Dedifferentiated amniotic fluid mesenchymal stem cell (primary cell): ENCODE measurements around the gene IAPP.
"Not testable (repeated sequence)": the region's sequence is repeated elsewhere in the genome, so short reads cannot be mapped to it uniquely, and the experiment has no call there.

Source experiments
- DNase-seq: peaks from one replicate; pipeline ENCODE4 v3.0.0-alpha.2; 2016; ENCODE audit errors: extremely low spot score

Gene IAPP

DNA sequence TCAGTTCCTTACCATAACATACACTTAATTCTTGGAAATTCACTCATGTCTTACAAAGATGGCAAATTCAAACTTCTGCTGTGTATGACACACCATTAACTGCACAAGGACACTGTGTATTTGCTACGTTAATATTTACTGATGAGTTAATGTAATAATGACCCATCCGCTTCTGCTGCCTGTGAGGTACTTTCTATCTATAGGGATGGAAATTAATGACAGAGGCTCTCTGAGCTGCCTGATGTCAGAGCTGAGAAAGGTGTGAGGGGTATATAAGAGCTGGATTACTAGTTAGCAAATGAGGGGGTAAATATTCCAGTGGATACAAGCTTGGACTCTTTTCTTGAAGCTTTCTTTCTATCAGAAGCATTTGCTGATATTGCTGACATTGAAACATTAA is at the start of gene IAPP:
Gene IAPP (plus strand): TSS at position 301 of the 400 bp plus-strand sequence. CDS start 450 bp downstream, outside the sequence.
- DNase-seq, result no peak

DNA sequence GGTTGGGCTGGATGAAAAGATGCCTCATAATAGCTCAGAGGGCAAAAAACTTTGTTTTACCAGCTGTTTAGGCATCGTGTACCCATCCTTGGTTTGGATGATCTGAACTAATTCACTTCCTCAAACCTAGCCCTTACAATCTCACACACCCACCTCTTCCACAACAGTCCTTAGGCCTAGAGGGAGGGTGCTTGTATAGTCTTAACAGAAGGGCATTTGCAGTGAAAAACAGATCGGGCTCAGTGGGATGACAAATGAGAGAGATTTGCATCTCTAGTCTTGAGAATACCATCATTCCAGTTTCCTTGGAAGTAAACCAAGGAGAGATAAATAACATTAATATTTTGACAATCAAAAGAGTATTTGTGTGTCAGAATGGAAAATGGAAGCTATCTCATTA is 49.0 kb upstream of the IAPP start:
- DNase-seq, result no peak

DNA sequence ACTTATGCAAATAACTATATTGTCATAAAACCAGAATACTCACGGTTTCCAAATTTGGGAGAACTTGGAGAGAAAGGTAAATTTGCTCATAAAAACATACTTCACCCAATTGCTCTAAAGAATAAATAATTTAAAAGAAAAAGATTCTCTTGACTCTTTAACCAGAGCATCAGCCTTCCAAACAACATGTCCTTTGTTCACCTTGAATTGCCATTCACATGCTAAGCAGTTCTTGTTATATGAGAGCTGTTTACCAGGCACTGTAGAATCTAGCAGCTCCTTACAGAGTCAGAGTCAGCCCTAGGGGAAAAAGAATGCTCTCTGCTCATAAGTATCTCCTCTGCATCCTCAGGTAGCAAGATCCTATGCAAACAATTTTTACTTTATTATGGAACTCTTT is 48.2 kb upstream of the IAPP start:
- no peak for DNase-seq

DNA sequence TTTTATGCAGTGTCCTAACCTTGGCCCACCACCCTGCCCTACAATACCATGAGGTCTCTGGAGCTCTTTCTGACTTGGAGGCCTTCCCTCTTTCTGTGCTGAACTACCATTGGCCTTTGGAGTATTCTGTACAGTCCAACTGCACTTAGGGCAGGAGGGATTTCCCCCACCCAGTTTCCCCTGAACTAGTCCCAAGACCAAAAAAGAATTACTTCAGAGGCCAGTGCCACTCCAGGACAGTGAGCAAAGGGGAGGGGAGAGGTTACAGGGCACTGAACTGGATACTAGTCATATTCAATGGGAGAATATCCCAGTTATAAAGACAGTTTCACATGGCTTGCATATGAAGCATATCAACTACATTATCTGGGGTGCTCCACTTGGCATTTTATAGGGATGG is 44.1 kb upstream of the IAPP start:
- no peak for DNase-seq

DNA sequence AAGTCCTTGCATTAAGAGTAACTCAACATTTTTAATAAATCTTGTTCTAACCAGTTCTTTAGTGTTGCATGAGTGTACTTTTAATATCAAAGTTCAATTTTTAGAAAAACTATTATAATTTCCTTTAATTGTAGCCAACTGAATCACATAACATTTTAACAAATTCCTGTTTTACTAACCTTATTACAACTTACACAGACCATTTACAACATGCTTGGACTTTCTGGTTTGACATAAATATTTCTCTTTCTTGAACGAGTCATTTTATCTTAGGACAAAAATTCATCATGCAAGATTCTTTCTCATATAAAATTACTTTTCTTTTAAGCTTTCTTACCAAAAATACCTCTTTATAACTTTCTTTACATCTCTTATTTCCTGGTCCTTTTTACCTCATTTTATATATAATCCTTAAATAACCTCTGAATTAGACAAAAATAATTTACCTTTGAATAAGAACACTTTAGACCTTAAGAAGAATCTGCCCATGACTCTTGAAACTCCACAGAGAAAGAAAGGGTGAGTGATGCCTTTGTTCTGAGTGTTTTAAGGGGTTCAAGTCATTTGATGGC is 41.9 kb upstream of the IAPP start:
- no peak for DNase-seq

DNA sequence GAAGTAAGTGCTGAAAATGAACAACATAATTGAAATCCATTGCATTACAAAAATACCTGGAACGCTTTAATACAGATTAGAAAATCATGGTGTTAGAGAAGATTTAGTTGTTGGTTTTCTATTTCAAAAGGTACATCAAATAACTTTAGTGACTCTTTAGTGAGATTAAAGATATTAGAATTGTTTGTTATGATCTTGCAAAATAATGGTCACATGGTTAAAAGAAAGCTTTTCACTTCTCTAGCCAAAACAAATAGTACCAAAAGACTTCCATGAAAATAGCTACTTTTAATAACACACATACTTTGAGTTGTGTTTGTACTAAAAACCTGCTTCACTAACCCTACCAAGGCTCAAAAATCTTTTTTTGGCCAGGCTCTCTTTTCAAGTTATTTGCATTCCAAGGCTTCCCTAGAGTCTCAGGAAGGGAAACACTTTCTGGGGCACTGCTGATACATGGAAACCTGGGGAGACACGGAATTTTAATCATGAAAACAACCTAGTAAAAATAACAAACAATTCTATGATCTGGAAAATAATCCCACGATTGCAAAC is 37.9 kb upstream of the IAPP start, which contains the start of gene SLCO1A2:
Gene SLCO1A2 (minus strand): TSS at position 147 of the 555 bp plus-strand sequence. CDS start 270 bp downstream, outside the sequence.
- no peak for DNase-seq

DNA sequence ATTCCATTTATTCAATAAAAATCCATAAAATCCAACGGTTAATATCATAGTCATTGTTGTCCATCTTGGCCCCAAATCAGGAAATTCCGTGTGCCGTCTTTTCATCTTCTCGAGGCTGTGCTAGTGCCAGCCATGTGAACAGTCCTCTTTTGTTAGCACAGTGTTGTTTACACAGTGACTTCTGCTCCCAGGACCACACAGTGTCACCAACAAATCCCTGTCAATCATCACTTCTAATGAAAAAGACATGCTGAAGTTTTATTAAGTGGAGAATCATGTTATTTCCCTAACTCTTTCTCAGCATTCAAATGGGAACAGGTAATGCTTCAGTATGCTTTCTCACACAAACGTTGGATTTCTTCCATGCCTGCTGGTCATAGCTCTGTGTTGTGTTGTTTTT is 36.0 kb upstream of the IAPP start:
- DNase-seq, result no peak

DNA sequence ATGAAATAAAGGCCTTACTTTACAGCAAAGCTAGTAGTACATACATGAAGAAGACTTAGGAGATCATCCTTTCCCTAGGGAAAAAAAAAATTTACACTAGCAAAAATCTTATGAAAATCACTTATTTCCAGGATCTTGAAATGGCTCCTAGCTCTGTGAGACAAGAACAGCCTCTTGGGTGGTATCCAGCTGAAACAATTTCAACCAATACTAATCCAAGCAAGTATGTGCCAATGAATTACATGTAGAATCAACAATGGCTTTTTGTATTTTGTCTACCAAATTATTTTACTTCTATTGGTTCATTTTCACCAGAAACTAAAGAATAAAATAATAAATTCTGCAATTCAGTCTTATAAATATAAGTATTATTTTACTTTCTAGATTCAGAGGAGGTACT is 35.2 kb upstream of the IAPP start:
- no peak for DNase-seq

DNA sequence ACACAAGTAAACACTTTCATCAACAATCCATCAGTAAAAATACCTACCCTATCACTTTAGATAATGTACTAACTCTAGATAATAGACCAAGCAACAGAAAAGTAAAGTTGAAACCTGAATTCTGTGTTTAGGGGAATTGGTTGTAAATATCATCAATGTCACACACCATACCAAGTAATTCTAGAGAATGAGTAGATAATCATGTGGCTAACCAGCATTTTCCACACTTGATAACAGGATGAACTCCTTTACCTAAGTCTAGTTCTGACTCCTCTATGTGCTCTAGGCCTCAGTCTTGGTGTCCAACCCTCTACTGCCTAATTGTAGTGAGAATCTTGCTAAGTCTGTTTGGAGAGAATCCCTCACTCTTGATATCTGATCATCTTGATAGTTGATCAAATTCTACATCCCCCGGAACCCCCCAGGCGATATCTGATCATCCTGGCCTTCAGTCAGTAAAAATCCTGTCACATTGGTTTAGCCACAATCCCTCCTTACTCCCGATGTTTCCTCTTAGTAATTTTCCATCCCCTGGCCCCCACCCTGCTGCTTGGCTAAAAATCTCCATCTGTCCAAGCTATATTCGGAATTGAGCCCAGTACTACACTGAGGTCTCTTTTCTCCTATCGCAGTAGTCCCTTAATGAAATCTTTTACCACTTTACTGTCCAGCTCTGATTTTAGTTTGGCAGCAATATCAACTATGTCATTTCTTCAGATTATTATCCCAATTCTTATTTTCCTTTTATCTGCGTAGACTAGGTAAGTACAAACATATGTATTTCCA is 34.5 kb upstream of the IAPP start:
- DNase-seq, result no peak

DNA sequence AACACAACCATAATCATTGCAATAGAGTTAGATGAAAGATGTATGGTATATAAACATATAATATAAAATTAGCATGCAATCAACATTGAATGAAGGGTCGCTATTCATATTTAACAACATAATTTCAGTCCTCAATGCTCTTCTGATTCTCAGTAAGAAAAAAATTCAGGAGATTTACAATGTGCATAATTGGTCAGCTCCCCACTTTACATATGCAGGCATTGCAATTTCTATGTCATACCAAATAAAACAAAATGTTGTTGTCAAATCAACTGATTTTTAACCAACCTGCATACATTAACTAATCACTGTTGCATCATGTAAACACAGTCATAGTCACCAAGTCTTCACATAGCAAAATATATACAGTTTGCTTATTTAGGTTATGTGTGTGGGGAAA is 32.8 kb upstream of the IAPP start:
- DNase-seq, result no peak

DNA sequence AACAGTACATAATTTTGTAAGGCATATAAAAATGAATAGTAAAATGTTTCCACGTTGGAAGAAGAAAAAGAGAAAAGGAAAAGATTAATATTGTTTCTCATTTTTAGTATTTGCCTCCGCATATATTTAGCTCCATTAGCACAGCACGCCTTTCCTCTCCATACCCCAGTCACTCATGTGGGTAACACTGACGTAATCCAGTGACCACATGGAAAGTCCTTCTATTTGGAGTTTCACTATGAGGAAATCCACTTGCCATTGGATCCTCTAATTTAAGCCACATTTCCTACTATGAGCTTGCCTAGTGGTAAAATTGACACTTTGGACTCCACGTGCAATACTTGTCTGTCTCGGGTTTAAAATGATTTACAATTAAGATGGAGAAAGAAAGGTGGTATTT is 32.3 kb upstream of the IAPP start:
- no peak for DNase-seq

DNA sequence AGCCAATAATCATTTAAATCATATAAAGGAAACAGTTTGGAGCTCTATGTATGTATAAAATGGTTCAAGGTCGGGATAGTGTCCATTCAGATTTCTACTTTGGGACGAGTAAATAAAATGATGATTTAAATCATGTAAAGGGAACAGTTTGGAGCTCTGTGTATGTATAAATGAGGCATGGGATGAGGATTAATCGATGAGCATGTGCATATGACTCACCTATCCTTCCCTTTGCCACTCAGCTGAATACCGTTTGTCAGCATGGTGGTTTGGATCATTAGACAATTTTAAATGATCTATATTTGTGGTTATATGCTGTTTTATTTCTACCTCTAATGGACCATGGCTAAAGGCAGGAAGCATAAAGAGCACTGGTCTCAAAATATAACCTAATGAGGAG is 30.9 kb upstream of the IAPP start:
- no peak for DNase-seq

DNA sequence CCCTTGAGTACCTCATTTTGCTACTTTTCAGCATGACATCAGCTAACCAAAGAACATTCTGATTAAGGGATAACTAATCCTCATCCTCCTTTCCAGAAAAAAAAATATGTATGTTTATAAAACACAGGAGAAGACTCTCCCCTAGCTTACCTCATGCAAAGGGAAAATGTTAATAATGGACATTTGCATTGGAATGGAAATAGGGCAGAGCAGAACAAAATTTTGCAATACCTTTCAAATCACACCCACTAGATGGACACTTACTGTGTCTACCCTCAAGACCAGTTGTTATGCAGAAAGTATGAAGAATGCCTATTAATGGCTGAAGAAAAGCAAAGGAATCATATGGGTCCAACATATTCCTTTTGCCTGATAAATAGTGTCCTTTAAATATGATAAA is 29.1 kb upstream of the IAPP start:
- no peak for DNase-seq

DNA sequence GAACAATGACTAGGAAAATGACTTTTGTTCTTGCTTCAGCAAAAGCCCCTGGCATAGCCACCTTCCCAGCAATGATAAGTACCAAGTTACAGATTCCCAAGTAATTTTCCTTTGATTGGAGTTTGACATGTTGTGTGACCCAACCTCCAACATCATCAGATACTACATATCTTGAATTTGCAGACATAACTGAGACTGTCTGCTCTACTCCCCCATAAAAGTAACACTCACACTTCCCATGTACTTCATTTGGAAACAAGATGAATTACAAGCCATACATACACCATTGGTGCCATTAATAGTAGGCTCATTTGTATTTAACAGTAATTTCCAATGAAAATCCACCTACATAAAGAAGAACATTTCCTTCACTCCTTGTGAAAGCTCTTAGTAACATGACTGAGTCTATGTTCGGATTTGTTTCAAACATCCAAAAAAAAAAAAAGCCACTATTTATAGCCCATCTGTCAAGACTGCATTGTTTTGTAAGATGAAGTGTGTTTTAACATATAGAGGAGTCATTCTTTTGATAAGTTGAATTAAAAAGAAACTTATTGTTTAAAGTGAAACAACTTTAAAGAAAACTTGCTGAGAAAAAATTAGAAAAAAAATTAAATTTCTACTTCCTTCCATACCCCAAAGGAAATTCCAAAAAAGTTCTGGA is 26.0 kb upstream of the IAPP start:
- no peak for DNase-seq

DNA sequence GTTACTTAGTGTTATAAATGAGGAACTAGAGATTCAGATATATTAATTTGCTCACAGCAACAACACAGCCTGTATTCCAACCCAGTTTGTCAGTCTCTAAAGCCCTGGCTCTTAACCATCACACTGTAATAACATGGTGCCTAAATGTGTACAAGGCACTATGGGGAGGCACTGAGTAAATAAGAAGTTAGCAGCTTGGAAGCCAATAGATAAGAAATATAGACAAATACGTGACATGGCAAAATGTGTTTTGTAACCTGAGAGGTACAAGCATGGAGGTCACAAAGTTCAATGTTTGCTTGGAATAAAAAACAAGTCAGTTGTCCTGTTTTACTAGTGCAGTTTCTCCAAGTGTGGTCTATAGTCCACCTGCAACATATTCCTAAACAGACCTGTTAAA is 21.7 kb upstream of the IAPP start:
- no peak for DNase-seq

DNA sequence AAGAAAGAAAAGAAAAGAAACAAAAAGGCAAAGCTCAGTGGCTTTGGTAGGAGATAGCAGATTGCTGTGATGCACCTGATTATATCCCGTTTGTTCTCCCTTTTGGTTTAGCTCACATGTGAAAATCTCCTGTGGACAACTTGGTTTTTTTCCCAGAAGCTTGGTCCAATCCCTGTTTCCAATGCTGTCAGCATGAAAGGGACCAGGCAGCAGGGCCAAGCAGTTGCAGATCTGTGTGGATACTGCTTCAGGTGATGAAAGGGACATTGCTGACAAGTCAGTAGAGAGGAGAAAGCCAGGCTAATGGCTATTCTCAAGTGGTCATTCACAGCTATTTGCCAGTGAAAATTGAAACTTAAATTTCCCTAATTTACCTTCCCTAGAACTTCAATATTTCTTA is 19.2 kb upstream of the IAPP start:
- no peak for DNase-seq

DNA sequence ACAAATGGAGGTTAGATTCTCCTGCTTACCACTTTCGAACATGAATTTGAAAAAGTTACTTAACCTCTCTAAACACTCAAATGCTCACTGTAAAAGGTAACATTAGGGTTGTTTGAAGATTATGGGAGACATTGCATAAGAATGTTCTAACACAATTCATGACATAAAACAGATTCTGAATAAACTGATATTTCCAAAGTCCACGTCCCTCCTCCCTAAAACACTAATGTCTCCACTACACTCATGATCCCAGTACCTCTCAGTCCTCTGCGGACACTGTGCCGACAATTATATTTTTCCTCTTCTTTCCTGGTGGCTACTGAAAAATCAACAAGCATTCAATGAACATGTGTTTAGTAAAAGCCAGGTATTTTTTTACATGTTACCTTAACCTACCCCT is 18.8 kb upstream of the IAPP start:
- no peak for DNase-seq

DNA sequence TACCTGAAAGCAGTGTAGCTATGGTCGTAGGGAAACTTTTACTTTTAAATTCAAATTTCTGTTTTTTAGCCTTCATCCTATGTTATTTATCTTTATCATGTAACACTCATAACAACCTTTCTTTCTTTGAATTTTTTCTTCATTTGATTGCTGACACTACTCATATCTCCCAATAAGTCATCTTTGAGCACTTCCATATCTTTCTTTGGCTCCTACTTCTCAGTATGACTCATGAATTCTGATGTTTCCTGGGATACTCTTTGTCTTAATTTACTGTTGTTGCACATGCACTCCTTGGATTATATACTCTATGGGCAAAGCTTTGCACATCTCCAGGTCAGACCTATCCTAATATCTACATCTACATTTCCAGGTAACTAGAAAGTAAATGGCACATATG is 18.1 kb upstream of the IAPP start:
- no peak for DNase-seq

DNA sequence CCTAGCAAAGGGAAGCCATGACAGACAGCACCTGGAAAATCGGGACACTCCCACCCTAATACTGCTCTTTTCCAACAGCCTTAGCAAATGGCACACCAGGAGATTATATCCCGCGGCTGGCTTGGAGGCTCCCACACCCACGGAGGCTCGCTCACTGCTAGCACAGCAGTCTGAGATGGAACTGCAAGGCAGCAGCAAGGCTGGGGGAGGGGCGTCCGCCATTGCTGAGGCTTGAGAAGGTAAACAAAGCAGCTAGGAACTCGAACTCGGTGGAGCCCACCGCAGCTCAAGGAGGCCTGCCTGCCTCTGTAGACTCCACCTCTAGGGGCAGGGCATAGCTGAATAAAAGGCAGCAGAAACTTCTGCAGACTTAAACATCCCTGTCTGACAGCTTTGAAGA is 12.1 kb upstream of the IAPP start:
- not testable (repeated sequence) for DNase-seq

DNA sequence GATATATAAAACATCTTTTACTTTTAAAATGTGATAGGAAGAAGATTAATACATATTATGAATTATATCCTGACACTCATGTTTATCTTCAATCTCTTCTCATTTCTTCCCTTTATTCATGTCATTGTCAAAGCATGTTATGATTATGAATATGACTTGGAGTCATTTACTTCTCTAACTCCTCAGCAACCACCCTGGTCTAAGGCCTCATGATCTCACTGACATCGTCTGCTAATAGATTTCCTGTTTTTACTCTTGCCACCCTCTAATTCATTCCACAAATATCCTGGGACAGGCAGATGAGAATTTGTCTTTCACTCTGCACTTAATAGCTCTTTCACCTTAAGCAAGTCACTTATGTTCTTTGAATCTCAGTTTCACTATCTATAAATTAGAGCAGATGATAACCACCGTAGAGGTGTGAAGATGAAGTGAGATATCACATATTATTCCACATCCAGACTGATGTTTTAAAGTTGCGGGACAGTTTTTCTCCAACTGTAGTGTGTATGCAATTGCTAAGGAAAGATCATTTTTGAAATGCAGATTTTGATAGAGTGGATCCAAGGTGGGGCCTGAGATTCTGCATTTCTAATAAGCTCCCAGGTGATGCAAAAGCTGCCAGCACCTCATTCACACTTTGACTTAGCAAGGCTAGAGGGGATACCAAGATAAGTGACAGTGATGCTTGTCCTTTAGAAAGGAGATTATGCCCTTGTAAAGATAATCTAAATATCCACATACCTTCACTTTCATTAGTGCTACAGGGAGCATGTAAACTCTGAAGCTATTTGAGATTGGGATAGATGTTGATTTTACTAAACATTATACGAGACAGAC is 3.3 kb upstream of the IAPP start:
- no peak for DNase-seq

DNA sequence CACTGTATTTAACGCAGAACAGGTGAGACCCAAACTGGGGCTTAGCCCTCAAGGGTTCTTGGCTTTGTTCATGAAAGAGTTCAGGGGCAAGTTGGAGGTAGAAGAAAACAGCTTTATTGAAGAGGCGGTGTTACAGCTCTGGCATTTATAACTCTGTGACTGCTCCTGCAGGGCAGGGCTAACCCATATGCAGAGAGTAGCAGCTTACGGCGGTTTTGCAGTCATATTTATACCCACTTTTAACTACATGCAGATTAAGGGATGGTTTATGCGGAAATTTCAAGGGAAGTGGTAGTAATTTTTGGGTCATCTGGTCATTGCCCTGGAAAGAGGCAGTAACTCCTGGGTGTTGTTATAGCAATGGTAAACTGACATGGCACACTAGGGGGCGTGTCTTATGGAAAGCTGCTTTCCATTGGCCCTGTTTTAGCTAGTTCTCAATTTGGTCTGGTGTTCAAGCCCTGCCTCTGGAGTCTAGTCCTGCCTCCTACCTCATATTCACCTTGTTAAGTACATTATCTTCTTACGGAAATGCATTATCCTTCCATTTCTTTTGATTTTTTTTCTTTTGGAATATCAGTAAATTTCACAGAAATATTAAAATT is 1.8 kb upstream of the IAPP start:
- DNase-seq, result no peak
